Activated CD4-positive, CD25-positive, alpha-beta regulatory T cell treated with anti-CD3 and anti-CD28 coated beads, Interleukin-2, amount 50 U/mL, for 24 hours (primary cell): ENCODE measurements around the gene SLC5A11.

Source experiments
- ATAC-seq, 2 donors: fragments of 150-1000 bp; cut with Tn5 transposase; one replicate each; pipeline ENCODE4 v1.10.0; 2021; ENCODE audit warnings: mild to moderate bottlenecking in 1 of 2, moderate library complexity in 1 of 2

Gene SLC5A11

GRCh38 chr16:24919536-24919935, 73.8 kb downstream of the SLC5A11 start:
- no peak for ATAC-seq

DNA sequence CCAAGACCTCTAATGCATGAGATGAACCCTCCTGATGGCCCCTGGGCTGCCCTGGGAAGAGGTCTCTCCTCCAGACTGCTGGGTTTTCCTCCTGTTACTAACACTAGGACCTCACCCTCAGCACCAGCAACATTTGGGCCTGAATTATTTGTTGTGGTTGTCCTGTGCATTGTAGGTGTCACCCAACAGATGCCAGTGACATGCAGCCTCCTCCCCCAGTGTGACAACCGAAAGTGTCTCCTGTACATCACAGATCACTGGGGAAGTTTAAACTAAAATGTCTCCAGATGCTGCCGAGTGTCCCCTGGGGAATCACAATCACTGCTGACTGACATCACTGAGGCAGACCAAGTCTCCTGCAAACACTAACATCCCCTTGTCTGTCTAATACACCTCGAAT, 74.8 kb downstream of the SLC5A11 start:
- ATAC-seq = no peak

- ATAC-seq = no peak
These were observed 75.5 kb downstream of the SLC5A11 start for GRCh38 chr16:24921229-24921628.

DNA sequence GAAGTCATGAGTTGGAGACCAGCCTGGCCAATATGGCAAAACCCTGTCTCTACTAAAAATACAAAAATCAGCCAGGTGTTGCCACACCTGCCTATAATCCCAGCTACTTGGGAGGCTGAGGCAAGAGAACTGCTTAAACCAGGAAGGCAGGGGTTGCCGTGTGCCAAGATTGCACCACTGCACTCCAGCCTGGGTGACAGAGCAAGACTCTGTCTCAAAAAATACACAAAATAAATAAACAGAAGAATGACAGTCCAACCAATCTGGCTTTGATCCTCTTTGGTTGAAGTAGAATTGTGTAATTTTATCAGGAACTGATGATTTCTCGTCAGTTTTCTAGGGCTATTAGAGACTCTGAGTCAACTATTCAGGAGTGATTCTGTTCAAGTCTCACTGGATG, 79.4 kb downstream of the SLC5A11 start:
- no peak for ATAC-seq

GRCh38 chr16:24929409-24929808, 83.6 kb downstream of the SLC5A11 start:
- ATAC-seq = no peak

DNA sequence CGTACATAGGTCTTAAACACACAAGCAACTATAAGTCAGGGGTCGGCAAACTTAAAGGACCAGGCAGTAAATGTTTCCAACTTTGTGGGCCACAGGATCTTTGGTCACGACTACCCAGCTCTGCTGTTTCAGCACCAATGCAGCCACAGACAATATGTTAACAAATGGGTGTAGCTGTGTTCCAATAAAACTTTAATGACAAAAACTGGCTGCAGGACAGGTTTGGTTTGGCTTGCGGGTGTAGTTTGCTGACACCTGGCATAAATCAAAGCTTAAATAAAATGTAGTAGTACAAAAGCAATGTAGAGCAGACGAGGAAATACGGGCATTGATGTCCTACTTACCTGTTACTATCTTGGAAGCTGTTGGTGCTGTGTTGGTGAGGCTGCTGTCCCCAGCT, 84.7 kb downstream of the SLC5A11 start:
- ATAC-seq = no peak

- no peak for ATAC-seq
These were observed 85.3 kb downstream of the SLC5A11 start for GRCh38 chr16:24931091-24931490.

GRCh38 chr16:24935336-24935735, 89.6 kb downstream of the SLC5A11 start:
- no peak for ATAC-seq

GRCh38 chr16:24936151-24936550, 90.4 kb downstream of the SLC5A11 start:
- no peak for ATAC-seq

DNA sequence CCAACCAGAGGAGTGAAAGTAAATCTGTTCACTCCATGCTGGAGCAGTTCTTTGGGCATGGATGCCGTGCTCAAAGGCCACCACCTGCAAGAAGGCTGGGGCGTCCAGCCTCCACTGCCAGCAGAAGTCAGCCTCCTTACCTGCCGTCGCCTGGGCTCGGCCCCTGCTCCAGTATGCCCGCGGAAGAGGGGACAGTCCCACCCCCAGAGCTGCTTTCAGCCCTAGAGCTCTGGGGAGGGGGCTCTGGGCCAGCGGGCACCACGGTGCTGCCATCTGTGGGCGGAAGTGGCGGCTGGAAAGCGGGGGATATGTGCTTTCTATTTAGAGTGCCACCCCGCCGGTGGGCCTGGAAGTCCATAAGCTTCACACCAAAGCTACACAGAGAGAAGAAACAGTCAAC, 93.5 kb downstream of the SLC5A11 start:
- ATAC-seq = no peak

- no peak for ATAC-seq
These were observed 94.0 kb downstream of the SLC5A11 start for GRCh38 chr16:24939738-24940137.

GRCh38 chr16:24943471-24943870, 97.7 kb downstream of the SLC5A11 start:
- no peak for ATAC-seq

DNA sequence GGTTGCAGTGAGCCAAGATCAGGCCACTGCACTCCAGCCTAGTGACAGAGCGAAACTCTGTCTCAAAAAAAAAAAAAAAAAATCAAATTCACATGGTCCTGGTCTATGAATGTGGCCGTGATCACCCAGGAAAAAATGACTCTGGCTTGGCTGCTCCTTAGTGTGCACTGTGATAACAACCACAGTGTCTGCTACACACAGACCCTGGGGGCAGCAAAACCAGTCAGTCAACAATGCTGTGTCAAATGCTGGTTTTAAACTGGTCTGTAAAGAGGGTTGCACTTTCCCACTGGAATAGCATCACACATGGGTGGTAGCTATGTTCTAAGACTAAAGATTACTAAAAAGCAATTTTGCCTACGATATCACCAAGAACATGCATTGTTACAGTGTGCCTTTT, 98.4 kb downstream of the SLC5A11 start:
- ATAC-seq = no peak

- ATAC-seq = no peak
These were observed 100.4 kb downstream of the SLC5A11 start for GRCh38 chr16:24946155-24946554.

DNA sequence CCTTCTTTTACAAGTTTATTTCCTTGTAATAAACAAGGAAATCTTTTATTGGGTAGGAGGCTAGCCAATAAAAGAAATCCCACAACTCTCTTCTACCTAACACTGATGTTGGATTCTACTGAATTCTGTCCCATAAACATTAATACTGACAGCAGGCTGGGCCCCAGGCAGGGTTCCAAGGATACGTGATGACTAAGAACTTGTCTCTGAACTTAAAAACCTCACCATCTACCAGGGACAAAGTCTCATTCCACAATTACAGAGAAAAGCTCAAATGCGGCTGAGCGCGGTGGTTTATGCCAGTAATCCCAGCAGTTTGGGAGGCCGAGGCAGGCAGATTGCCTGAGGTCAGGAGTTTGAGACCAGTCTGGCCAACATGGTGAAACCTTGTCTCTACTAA, 104.5 kb downstream of the SLC5A11 start:
- ATAC-seq = no peak

- ATAC-seq = no peak
These were observed 107.5 kb downstream of the SLC5A11 start for GRCh38 chr16:24953306-24953705.

- no peak for ATAC-seq
These were observed 108.0 kb downstream of the SLC5A11 start for GRCh38 chr16:24953721-24954120.

DNA sequence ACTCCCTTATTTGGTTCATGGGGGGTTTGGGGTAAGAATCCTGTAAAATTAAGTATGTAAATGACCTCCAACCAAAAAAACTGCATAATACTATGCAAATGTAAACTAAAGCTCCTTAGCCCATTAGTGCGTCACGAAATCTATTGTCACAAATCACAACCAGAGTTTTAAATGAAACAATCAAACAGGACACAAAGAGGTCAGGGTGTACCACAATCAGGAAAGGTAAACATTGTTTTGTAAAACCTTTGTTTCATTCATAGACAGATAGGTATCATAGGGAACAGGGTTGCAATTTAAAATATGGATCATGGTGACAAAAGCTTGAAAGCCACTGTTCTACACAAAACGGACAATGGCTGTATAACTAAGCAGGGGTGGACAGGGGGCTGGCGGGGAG, 108.4 kb downstream of the SLC5A11 start:
- ATAC-seq = no peak

DNA sequence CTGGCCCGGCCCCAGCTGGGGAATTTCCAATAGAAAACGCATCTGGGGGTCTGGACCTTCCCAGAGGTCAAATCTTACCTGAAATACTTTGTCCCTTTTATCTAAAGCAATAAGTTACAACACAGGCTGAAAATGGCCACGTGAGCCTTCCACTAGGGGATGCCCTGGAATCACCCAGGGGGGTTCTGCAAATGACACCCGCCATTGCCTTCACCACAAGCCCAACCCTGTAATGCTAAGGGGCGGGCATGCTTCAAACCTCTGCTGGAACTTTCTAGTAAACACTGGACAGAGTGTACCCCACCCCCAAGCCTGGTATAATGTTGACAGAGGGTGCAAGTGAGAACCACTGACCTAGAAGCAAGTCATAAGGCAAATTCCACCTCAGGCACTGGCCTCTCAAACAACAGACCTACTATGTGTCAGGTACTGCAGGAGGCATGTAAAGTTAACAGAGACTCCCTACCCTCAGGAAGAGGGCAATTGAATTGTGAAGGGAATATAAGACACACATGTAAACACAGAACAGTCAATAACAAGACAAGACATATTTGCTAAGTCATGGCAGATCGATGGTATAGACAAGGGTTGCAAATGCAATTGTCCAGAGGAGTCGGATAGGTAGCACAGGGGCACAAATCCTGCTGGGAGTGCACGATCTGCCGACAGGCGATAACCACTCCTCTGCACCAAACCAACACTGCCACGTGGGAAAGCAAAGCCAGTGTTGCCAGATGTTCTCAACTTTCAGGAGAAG, 110.4 kb downstream of the SLC5A11 start:
- ATAC-seq = no peak

GRCh38 chr16:24957887-24958286, 112.1 kb downstream of the SLC5A11 start:
- no peak for ATAC-seq
